CD8-positive, alpha-beta memory T cell (primary cell): ENCODE data around the gene CRMP1. TPM values are rescaled to one million over a fixed set of nuclear protein-coding genes. Genes with fewer than 3 reads are reported as not detected.
A peak's percentile ranks its signal among the peaks of the same experiment; 100 is the strongest.

ENCODE experiments used
- CTCF ChIA-PET: fragments of 350-600 bp; sonication (Branson Sonifier 250); formaldehyde crosslinking; loops from one replicate; lab custom pipeline; 2021; ENCODE audit warnings: antibody characterized with exemption; lab: Charles Lee
- POLR2A ChIA-PET: fragments of 350-600 bp; sonication (Branson Sonifier 250); formaldehyde crosslinking; loops from one replicate; lab custom pipeline; 2021; ENCODE audit warnings: antibody characterized with exemption; lab: Charles Lee
- DNase-seq, 5 donors: peaks; one replicate each; pipeline versions ENCODE4 v3.0.0 to v3.0.0-alpha.2; 2020 to 2022; ENCODE audit warnings: mixed read lengths in 1 of 5
- H3K27ac ChIP-seq: one replicate; pipeline ENCODE4 v1.7.0; 2013; ENCODE audit warnings: low read depth, mild to moderate bottlenecking, low read length, moderate library complexity
- H3K27me3 ChIP-seq: 2 replicates; pipeline ENCODE4 v1.7.0; 2013; ENCODE audit warnings: low read length, mild to moderate bottlenecking; ENCODE audit not compliant: insufficient read depth, poor library complexity, severe bottlenecking
- H3K36me3 ChIP-seq: 2 replicates; pipeline ENCODE4 v1.7.0; 2013; ENCODE audit warnings: mild to moderate bottlenecking, low read length, moderate library complexity; ENCODE audit not compliant: insufficient read depth
- H3K4me1 ChIP-seq: 2 replicates; pipeline ENCODE4 v1.7.0; 2013; ENCODE audit warnings: mild to moderate bottlenecking, low read length, moderate library complexity; ENCODE audit not compliant: insufficient read depth
- H3K4me3 ChIP-seq: 2 replicates; pipeline ENCODE4 v1.7.0; 2013; ENCODE audit warnings: mild to moderate bottlenecking, low read length
- H3K9me3 ChIP-seq: 2 replicates; pipeline ENCODE4 v1.7.0; 2013; ENCODE audit warnings: mild to moderate bottlenecking, low read length
- H3K27ac Mint-ChIP-seq, 8 donors: one replicate each; pipeline ENCODE4 v1.8.0; 2020 to 2021; ENCODE audit warnings: mixed read lengths in 8 of 8, mild to moderate bottlenecking in 6 of 8, inconsistent platforms in 3 of 8, moderate library complexity in 3 of 8
- H3K27me3 Mint-ChIP-seq, 2 donors: one replicate each; pipeline ENCODE4 v1.8.0; 2020 to 2021; ENCODE audit warnings: mixed read lengths in 2 of 2, mild to moderate bottlenecking in 1 of 2, moderate library complexity in 1 of 2
- H3K36me3 Mint-ChIP-seq, 3 donors: one replicate each; pipeline ENCODE4 v1.8.0; 2020 to 2021; ENCODE audit warnings: mixed read lengths in 3 of 3, inconsistent platforms in 1 of 3, mild to moderate bottlenecking in 1 of 3
- H3K4me1 Mint-ChIP-seq, 3 donors: one replicate each; pipeline ENCODE4 v1.8.0; 2020 to 2021; ENCODE audit warnings: mixed read lengths in 3 of 3, inconsistent platforms in 1 of 3, mild to moderate bottlenecking in 1 of 3
- H3K4me3 Mint-ChIP-seq, 7 donors: one replicate each; pipeline ENCODE4 v1.8.0; 2020 to 2021; ENCODE audit warnings: mixed read lengths in 7 of 7, mild to moderate bottlenecking in 6 of 7, moderate library complexity in 4 of 7, inconsistent platforms in 2 of 7
- H3K9me3 Mint-ChIP-seq, 5 donors: one replicate each; pipeline ENCODE4 v1.8.0; 2020 to 2022; ENCODE audit warnings: mixed read lengths in 5 of 5, mild to moderate bottlenecking in 3 of 5, moderate library complexity in 2 of 5, inconsistent platforms in 1 of 5
- polyA plus RNA-seq: library from polyadenylated mRNA; unstranded; fragments of 300-500 nt; fragmentation: Illumina TruSeq; gene quantifications from one replicate; pipeline ENCODE4 v1.2.3, GENCODE V29; 2021
- total RNA-seq, 2 experiments: library from RNA; stranded (reverse); gene quantifications; one replicate each; pipeline ENCODE4 v1.2.3, GENCODE V29; 2021

The CRMP1 gene
- total and polyA plus RNA-seq, 3 experiments from 2014 or later: 0.10 TPM; not detected in 2

DNA sequence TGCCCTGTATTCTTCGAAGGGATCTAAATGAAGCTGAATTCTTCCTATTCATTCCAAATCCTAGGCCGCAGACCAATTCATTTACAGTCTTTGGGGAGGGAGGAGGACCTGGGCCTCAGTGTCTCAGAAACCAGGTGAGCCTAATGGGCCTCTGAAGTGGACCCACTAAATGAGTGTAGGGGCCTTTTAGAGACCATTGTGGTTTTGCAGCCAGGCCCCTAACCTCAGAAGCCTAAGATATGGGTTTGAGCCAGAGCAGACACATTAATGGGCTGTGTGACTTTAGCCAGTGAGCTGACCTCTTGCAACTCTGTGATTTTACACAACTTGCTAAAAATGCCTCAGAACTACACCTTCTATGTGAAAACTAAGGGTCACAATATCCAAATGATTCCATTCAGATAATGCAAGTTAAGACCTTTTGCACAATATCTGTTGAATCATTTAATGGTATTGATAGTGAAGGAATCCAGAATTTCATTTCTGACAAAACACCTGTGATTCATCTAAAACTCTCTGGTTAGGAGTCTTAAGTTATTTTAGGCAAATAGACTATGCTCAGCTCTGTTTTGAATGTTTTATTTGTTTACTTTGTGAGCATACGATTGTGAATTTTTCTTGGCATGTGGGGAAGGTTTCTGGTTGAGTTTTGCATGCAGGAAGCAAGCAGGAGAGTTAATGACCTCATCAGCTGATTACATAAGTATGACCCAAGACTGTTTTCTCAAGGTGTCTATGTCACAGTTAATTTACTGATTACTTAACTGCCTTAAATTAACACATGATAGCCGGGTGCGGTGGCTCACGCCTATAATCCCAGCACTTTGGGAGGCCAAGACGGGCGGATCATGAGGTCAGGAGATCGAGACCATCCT is 106.8 kb downstream of the CRMP1 start:
- Histone ChIP-seq H3K27ac (no peak overlapping the region), H3K27me3 (no peaks in the 10 kb centered on the region), H3K4me1 (no peaks in the 10 kb centered on the region), H3K9me3 (no peaks in the 10 kb centered on the region), H3K4me3 (no peak overlapping the region), H3K36me3 (no peaks in the 10 kb centered on the region)
- H3K27me3 Mint-ChIP-seq: peaks cover 0 to 1% of the 10 kb centered on the region in 2 donors
- no peak for DNase-seq
- peaks cover 0 to 2% (median 0%) of the 10 kb centered on the region in 5 donors for H3K9me3 Mint-ChIP-seq
- H3K4me3 Mint-ChIP-seq: no peak overlapping the region
- ChIA-PET POLR2A (no interaction called here), CTCF (interaction anchor here (0.7 kb wide), 1 partner anchor 165 kb away, joined by 4 read pairs; no protein-coding TSS in a partner anchor)
- H3K36me3 Mint-ChIP-seq: no peaks in the 10 kb centered on the region
- H3K27ac Mint-ChIP-seq: no peak overlapping the region
- H3K4me1 Mint-ChIP-seq: no peaks in the 10 kb centered on the region

DNA sequence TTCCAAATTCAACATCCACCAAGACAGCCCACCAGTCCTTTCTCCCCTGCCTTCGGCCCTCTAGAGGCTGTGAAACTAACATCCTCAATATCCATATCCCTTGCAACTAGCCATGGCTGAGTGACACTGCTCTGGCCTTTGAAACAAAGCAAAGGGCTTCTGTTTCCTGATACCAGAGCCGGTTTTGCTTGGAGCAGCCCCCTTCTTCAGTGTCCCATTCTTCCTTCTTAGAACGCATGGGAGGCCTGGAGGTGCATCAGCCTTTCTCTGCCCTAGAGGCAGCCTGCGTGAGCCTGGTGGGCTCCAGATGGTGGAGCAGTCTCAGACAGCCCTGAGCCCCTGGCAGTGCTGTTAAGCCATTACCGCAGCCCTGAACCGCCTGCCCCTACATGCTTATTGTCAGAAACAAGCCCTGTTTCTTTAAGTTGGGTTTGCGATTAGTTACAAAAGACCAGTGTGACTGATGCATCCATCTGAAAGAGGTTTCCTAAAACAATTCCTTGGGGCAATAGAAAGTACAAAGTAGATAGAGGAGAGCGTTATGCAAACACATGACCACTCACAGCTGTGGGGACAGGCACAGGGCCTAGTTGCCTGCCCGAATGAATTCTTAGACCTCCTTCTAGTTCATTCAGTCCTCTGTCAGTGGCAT is 107.8 kb downstream of the CRMP1 start:
- no peak overlapping the region for H3K4me3 Mint-ChIP-seq
- peaks cover 0 to 1% of the 10 kb centered on the region in 2 donors for H3K27me3 Mint-ChIP-seq

DNA sequence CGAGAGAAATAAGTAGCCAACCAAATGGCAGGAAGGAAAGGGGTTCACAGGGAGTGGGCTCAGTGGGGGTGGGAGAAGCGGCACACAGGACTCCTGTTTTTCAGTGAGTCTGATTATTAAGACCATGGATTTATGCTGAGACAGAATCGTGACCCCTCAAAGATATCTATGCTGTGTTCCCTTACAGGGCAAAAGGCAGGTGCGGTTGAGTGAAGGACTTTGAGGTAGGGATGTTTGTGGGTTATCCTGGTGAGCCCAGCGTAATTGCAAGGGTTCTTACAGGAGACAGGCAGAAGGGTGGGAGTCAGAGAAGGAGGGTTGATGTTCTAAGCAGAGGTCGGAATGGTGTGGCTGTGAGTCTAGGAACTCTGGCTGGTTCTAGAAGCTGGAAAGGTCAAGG is 108.9 kb downstream of the CRMP1 start:
- H3K4me1 ChIP-seq: no peaks in the 10 kb centered on the region
- H3K4me3 ChIP-seq: no peak overlapping the region
- peaks cover 0 to 2% (median 0%) of the 10 kb centered on the region in 5 donors for H3K9me3 Mint-ChIP-seq
- no peaks in the 10 kb centered on the region for H3K27me3 ChIP-seq
- peaks cover 0 to 1% of the 10 kb centered on the region in 2 donors for H3K27me3 Mint-ChIP-seq
- H3K4me1 Mint-ChIP-seq: no peaks in the 10 kb centered on the region
- DNase-seq: no peak
- CTCF ChIA-PET: no interaction called here
- H3K36me3 Mint-ChIP-seq: no peaks in the 10 kb centered on the region
- H3K9me3 ChIP-seq: no peaks in the 10 kb centered on the region
- H3K27ac ChIP-seq: no peak overlapping the region
- H3K27ac Mint-ChIP-seq: no peak overlapping the region
- H3K4me3 Mint-ChIP-seq: no peak overlapping the region
- no peaks in the 10 kb centered on the region for H3K36me3 ChIP-seq
- POLR2A ChIA-PET: no interaction called here

More for the DNA sequence above, 107.8 kb downstream of the CRMP1 start:
- Histone ChIP-seq H3K36me3 (no peaks in the 10 kb centered on the region), H3K9me3 (no peaks in the 10 kb centered on the region), H3K27ac (no peak overlapping the region), H3K27me3 (no peaks in the 10 kb centered on the region), H3K4me3 (no peak overlapping the region), H3K4me1 (no peaks in the 10 kb centered on the region)
- no peaks in the 10 kb centered on the region for H3K36me3 Mint-ChIP-seq
- DNase-seq: no peak
- H3K4me1 Mint-ChIP-seq: no peaks in the 10 kb centered on the region
- no peak overlapping the region for H3K27ac Mint-ChIP-seq
- peaks cover 0 to 2% (median 0%) of the 10 kb centered on the region in 5 donors for H3K9me3 Mint-ChIP-seq
- ChIA-PET POLR2A (no interaction called here), CTCF (no interaction called here)

DNA sequence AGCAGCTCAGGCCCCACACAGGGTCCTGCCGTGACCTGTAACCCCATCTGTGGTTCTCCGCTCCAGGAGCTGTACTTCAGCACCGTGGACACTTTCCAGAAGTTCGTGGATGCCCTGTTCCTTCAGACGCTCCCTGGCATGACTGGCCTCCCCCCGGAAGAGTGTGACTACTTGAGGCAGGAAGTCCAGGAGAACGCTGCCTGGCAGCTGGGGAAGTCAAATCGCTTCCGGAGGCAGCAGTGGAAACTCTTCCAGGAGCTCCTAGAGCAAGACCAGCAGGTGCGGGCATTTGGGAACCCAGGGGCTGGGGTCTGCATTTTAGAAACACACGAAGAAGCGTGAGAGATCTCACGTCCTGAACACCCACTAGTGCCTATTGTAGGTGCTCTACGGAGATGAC is 109.4 kb downstream of the CRMP1 start:
- no peak overlapping the region for H3K4me3 Mint-ChIP-seq
- CTCF ChIA-PET: no interaction called here
- POLR2A ChIA-PET: no interaction called here
- H3K36me3 ChIP-seq: no peaks in the 10 kb centered on the region
- peaks cover 0 to 2% (median 0%) of the 10 kb centered on the region in 5 donors for H3K9me3 Mint-ChIP-seq
- peaks cover 0 to 1% of the 10 kb centered on the region in 2 donors for H3K27me3 Mint-ChIP-seq
- no peaks in the 10 kb centered on the region for H3K4me1 ChIP-seq
- H3K36me3 Mint-ChIP-seq: no peaks in the 10 kb centered on the region
- no peak overlapping the region for H3K27ac ChIP-seq
- no peaks in the 10 kb centered on the region for H3K27me3 ChIP-seq
- H3K27ac Mint-ChIP-seq: no peak overlapping the region
- H3K4me1 Mint-ChIP-seq: no peaks in the 10 kb centered on the region
- no peaks in the 10 kb centered on the region for H3K9me3 ChIP-seq
- DNase-seq: no peak
- H3K4me3 ChIP-seq: no peak overlapping the region

DNA sequence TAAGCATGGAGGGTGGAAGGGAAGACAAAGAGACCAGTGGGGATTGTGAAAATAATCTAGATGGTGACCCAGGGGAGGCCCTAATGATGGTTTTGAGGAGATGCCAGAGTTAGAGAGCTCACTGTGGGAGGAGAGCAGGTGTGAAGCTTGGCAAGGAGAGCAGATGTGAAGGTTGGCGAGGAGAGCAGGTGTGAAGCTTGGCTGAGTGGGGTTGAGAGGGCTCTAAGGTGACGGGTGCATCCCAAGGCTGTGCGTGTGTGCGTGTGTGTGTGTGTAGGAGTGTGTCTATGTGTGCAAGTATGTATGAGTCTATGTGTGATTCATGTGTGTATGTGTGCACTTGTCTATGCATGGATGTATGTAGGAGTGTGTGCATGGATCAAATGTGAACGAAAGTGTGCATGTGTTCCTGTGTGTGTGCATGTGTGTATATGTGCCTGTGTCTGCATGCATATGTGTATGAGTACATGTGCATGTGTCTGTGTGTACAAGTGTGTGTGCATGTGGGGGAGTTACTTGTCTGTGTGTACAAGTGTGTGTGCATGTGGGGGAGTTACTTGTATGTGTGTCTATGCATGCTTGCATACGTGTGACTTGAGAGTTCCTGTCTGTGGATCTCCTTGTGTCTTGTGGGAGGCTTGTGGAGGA is 109.9 kb downstream of the CRMP1 start:
- H3K9me3 Mint-ChIP-seq: peaks cover 0 to 2% (median 0%) of the 10 kb centered on the region in 5 donors
- CTCF ChIA-PET: no interaction called here
- no peaks in the 10 kb centered on the region for H3K36me3 ChIP-seq
- no peaks in the 10 kb centered on the region for H3K27me3 ChIP-seq
- POLR2A ChIA-PET: no interaction called here
- H3K9me3 ChIP-seq: no peaks in the 10 kb centered on the region
- no peak overlapping the region for H3K4me3 ChIP-seq
- no peak overlapping the region for H3K27ac ChIP-seq
- no peaks in the 10 kb centered on the region for H3K4me1 Mint-ChIP-seq
- H3K36me3 Mint-ChIP-seq: no peaks in the 10 kb centered on the region
- no peaks in the 10 kb centered on the region for H3K4me1 ChIP-seq
- no peak overlapping the region for H3K27ac Mint-ChIP-seq
- DNase-seq: no peak
- H3K27me3 Mint-ChIP-seq: peaks cover 0 to 1% of the 10 kb centered on the region in 2 donors
- H3K4me3 Mint-ChIP-seq: no peak overlapping the region

DNA sequence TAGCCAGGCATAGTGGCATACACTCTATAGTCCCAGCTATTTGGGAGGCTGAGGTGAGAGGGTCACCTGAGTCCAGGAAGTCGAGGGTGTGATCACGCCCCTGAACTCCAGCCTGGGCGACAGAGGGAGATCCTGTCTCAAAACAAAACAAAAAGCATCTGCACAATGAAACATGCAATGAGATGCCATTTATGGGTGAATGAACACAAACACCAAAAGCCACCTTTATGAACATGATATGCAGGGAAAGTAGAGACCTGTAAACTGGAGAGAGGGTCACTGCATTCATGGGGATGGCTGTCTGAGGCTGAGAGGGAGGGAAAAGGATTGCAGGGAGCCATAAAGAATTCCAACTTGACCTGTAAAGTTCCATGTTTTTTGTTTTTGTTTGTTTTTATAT is 111.2 kb downstream of the CRMP1 start:
- ChIA-PET CTCF (no interaction called here), POLR2A (no interaction called here)
- peaks cover 0 to 1% of the 10 kb centered on the region in 2 donors for H3K27me3 Mint-ChIP-seq

DNA sequence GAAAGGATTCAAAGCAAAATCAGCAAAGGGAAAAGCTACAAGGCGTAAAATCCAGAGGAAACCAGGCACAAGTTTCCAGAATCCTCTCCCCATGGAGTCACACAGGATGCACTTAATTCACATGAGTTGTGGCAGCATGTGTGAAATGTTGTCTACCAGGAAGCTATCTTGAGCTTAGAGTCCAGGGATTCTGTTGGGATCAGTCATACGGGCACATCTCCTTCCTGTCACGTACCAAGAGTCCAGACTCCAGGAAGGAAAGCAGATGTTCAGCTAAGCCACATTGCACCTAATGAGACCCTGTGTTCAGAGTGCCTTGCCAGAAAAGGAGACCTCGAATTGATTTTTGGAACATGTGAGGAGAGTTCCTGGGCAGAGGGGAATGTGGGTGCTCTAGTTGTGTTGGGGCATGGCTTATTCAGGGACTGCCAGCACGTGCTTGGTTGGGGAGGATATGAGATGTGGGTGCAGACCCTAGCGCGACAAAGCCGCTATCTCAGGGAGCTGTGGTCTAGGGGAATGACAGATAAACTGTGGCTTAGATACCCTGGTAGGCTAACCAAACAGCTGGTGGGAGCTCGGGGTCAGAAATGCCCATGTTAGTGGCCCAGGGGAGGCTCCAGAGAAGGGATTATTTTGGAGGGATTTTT is 111.9 kb downstream of the CRMP1 start:
- H3K4me3 ChIP-seq: no peak overlapping the region
- DNase-seq: no peak
- Mint-ChIP-seq H3K9me3 (peaks cover 5 to 16% (median 10%) of the 10 kb centered on the region in 5 donors), H3K4me3 (no peak overlapping the region), H3K4me1 (no peaks in the 10 kb centered on the region), H3K27me3 (peaks cover 0 to 1% of the 10 kb centered on the region in 2 donors), H3K27ac (peak overlapping the region in 1 of 8 donors; percentile 67), H3K36me3 (no peaks in the 10 kb centered on the region)
- H3K27ac ChIP-seq: no peak overlapping the region
- H3K4me1 ChIP-seq: no peaks in the 10 kb centered on the region
- ChIA-PET CTCF (no interaction called here), POLR2A (no interaction called here)
- no peaks in the 10 kb centered on the region for H3K36me3 ChIP-seq
- H3K9me3 ChIP-seq: no peaks in the 10 kb centered on the region
- H3K27me3 ChIP-seq: no peaks in the 10 kb centered on the region

More for the DNA sequence above, 111.2 kb downstream of the CRMP1 start:
- no peaks in the 10 kb centered on the region for H3K9me3 ChIP-seq
- no peaks in the 10 kb centered on the region for H3K4me1 ChIP-seq
- no peak overlapping the region for H3K4me3 ChIP-seq
- Mint-ChIP-seq H3K4me1 (no peaks in the 10 kb centered on the region), H3K4me3 (no peak overlapping the region), H3K27ac (peak overlapping the region in 1 of 8 donors; percentile 83), H3K36me3 (no peaks in the 10 kb centered on the region), H3K9me3 (peaks cover 2 to 9% (median 5%) of the 10 kb centered on the region in 5 donors)
- H3K36me3 ChIP-seq: no peaks in the 10 kb centered on the region
- H3K27ac ChIP-seq: no peak overlapping the region
- no peak for DNase-seq
- no peaks in the 10 kb centered on the region for H3K27me3 ChIP-seq
